PC-9 (cell line): ENCODE results near the gene KCNMB3.
"Not testable (repeated sequence)": the region's sequence is repeated elsewhere in the genome, so short reads cannot be mapped to it uniquely, and the experiment has no call there.

Experiments used
- EZH2 ChIP-seq: fragments of 200-600 bp; sonication (generic); IDR thresholded peaks from 2 replicates; pipeline ENCODE4 v1.8.0; 2017; ENCODE audit warnings: antibody characterized with exemption, low read depth
- TF ChIP-seq, protein P1 (sequence below): fragments of 200-600 bp; sonication (generic); conservative IDR thresholded peaks from 2 replicates; pipeline ENCODE4 v1.6.1; 2017; ENCODE audit warnings: mixed run types, antibody characterized with exemption, mild to moderate bottlenecking, moderate library complexity

DNA sequence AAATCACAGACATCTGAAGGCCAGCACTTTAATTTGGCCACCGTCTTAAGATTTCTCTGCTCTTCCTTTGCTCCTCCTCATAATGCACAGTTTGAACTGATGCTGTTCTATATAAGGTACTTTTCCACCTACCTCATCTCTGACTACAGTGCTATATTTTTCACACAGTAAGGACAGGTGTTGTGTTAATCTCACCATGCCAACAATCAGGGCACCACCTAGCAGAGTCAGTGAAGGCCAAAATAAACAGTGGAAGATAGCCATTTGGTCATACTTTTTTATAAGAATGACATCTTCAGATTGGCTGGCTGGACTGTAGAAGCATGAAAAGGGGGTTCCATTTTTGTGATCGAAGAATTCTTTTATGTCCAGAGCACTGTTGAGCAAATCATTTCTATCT is 8.1 kb downstream of the KCNMB3 start:
- TF ChIP-seq, protein P1, sequence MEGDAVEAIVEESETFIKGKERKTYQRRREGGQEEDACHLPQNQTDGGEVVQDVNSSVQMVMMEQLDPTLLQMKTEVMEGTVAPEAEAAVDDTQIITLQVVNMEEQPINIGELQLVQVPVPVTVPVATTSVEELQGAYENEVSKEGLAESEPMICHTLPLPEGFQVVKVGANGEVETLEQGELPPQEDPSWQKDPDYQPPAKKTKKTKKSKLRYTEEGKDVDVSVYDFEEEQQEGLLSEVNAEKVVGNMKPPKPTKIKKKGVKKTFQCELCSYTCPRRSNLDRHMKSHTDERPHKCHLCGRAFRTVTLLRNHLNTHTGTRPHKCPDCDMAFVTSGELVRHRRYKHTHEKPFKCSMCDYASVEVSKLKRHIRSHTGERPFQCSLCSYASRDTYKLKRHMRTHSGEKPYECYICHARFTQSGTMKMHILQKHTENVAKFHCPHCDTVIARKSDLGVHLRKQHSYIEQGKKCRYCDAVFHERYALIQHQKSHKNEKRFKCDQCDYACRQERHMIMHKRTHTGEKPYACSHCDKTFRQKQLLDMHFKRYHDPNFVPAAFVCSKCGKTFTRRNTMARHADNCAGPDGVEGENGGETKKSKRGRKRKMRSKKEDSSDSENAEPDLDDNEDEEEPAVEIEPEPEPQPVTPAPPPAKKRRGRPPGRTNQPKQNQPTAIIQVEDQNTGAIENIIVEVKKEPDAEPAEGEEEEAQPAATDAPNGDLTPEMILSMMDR = not testable (repeated sequence)
- TF ChIP-seq EZH2 = not testable (repeated sequence)
